BLaER1 treated with 17β-estradiol and CSF1 and Interleukin-3, amounts not matched to agents 10 nM and 100 nM (cell line): Measurements from ENCODE around the gene GLIS1.
A peak's percentile ranks its signal among the peaks of the same experiment; 100 is the strongest.

Experiments used
- H3K27ac ChIP-seq, 11 experiments: shearing (Covaris generic); formaldehyde crosslinking; 2 replicates each; pipeline ENCODE4 v1.8.1; 2022
- H3K27me3 ChIP-seq, 11 experiments: shearing (Covaris generic); formaldehyde crosslinking; 2 replicates each; pipeline ENCODE4 v1.8.1; 2022
- H3K36me3 ChIP-seq, 11 experiments: shearing (Covaris generic); formaldehyde crosslinking; 2 replicates each; pipeline ENCODE4 v1.8.1; 2022
- H3K4me1 ChIP-seq, 10 experiments: shearing (Covaris generic); formaldehyde crosslinking; 2 replicates each; pipeline ENCODE4 v1.8.1; 2022
- H3K4me2 ChIP-seq, 11 experiments: shearing (Covaris generic); formaldehyde crosslinking; 2 replicates each; pipeline ENCODE4 v1.8.1; 2022
- H3K4me3 ChIP-seq, 10 experiments: shearing (Covaris generic); formaldehyde crosslinking; 2 replicates each; pipeline ENCODE4 v1.8.1; 2022
- H3K9ac ChIP-seq, 11 experiments: shearing (Covaris generic); formaldehyde crosslinking; 2 replicates each; pipeline ENCODE4 v1.8.1; 2022
- H3K9me3 ChIP-seq, 11 experiments: shearing (Covaris generic); formaldehyde crosslinking; replicated peaks in 1 of 11; 2 replicates each; pipeline ENCODE4 v1.8.1; 2022
- H4K20me1 ChIP-seq, 11 experiments: shearing (Covaris generic); formaldehyde crosslinking; 2 replicates each; pipeline ENCODE4 v1.8.1; 2022
- Cebpa-rat ChIP-seq, 11 experiments: shearing (Covaris generic); IDR thresholded peaks; 2 replicates each; pipeline ENCODE4 v1.8.1; 2022

GLIS1 gene

DNA sequence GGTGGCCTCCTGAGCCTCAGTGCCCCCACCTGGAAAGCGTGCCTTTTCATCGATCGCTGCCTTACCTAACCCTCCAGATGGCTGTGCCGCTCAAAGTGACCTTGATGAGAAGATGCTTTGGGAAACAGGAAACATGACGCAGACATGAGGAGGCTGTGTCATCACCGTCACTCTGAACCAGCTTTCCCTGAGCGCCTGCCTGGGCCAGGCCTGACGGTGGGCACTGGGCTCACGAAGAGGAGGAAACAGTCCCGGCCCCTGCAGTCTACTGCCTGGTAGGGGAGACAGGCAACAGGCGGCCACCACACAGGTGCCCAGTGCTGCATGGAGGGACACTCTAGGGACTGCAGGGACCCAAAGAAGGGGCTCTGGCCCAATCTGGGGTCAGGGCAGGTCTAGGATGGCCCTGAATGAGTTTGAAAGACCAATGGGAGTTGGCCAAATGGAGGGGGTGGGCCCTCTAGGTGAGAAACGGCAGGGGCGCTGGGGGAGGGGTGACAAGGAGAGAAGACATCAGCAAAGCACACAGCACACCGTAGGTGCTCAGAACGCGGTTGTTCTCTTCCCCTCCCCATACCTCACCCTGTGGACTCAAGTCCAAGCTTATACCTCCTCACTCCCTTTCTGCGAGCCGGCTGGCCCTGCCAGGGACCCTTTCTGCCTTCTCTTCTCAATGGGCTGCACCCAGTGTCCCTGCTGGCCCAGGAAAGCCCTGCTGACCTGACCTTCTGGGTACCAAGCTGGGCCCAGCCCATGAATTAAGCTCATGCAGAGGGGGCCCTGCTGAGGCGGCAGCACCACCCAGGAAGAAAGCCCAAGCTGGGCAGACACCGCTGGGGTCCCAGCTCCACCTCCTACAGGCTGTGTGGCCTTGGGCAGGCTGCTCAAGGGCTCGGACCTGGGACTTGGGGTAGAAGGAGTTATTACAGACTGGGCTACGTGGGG lies 44.9 kb downstream of the GLIS1 start:
- Histone ChIP-seq H3K4me1 (peaks cover 10 to 35% (median 24%) of the 10 kb centered on the region in 10 experiments), H3K4me2 (peak overlapping the region in 4 of 11 experiments; percentile 3 to 22 (median 18); a peak in 2 of 22 replicates), H3K9me3 (no peaks in the 10 kb centered on the region), H3K27ac (no peak overlapping the region), H3K9ac (no peak overlapping the region; a peak in 1 of 22 replicates), H4K20me1 (no peaks in the 10 kb centered on the region), H3K36me3 (no peaks in the 10 kb centered on the region), H3K4me3 (no peak overlapping the region), H3K27me3 (no peaks in the 10 kb centered on the region)
- no peak for TF ChIP-seq Cebpa-rat (IDR thresholded peaks at IDR 0.05)

- H3K27me3 ChIP-seq: no peaks in the 10 kb centered on the region
- H3K9ac ChIP-seq: no peak overlapping the region
- H3K4me1 ChIP-seq: peaks cover 8 to 32% (median 21%) of the 10 kb centered on the region in 10 experiments
- no peaks in the 10 kb centered on the region for H3K9me3 ChIP-seq
- H3K4me3 ChIP-seq: no peak overlapping the region
- H3K36me3 ChIP-seq: no peaks in the 10 kb centered on the region
- peak overlapping the region in 3 of 11 experiments; percentile 3 to 22 (median 18); a peak in 2 of 22 replicates for H3K4me2 ChIP-seq
- TF ChIP-seq Cebpa-rat (IDR thresholded peaks at IDR 0.05): no peak
- H3K27ac ChIP-seq: no peak overlapping the region
- H4K20me1 ChIP-seq: no peaks in the 10 kb centered on the region
Measured at GRCh38 chr1:53693339-53693738, 45.6 kb downstream of the GLIS1 start.

- Histone ChIP-seq H3K36me3 (no peaks in the 10 kb centered on the region), H3K27me3 (no peaks in the 10 kb centered on the region)
Measured at GRCh38 chr1:53691326-53691725, 47.6 kb downstream of the GLIS1 start.

GRCh38 chr1:53690411-53690810 lies 48.6 kb downstream of the GLIS1 start:
- H3K9ac ChIP-seq: no peak overlapping the region
- TF ChIP-seq Cebpa-rat (IDR thresholded peaks at IDR 0.05): no peak
- no peaks in the 10 kb centered on the region; a peak in 1 of 22 replicates for H3K27me3 ChIP-seq
- H3K4me3 ChIP-seq: no peak overlapping the region
- no peak overlapping the region for H3K27ac ChIP-seq
- H3K9me3 ChIP-seq: no peaks in the 10 kb centered on the region
- H3K36me3 ChIP-seq: no peaks in the 10 kb centered on the region
- no peaks in the 10 kb centered on the region for H4K20me1 ChIP-seq
- H3K4me1 ChIP-seq: peaks cover 0 to 18% (median 12%) of the 10 kb centered on the region in 10 experiments; a peak in 18 of 20 replicates
- H3K4me2 ChIP-seq: no peak overlapping the region

More at GRCh38 chr1:53691326-53691725, 47.6 kb downstream of the GLIS1 start:
- no peak for TF ChIP-seq Cebpa-rat (IDR thresholded peaks at IDR 0.05)
- Histone ChIP-seq H3K4me3 (no peak overlapping the region), H3K27ac (no peak overlapping the region), H3K4me2 (no peak overlapping the region), H4K20me1 (no peaks in the 10 kb centered on the region), H3K9me3 (no peaks in the 10 kb centered on the region), H3K4me1 (peaks cover 0 to 18% (median 7%) of the 10 kb centered on the region in 10 experiments; a peak in 17 of 20 replicates), H3K9ac (no peak overlapping the region)

GRCh38 chr1:53689736-53690326 lies 49.1 kb downstream of the GLIS1 start:
- H3K4me2 ChIP-seq: no peak overlapping the region
- no peak overlapping the region for H3K9ac ChIP-seq
- no peaks in the 10 kb centered on the region; a peak in 1 of 22 replicates for H4K20me1 ChIP-seq
- H3K27me3 ChIP-seq: no peaks in the 10 kb centered on the region; a peak in 1 of 22 replicates
- no peaks in the 10 kb centered on the region for H3K9me3 ChIP-seq
- no peak overlapping the region for H3K27ac ChIP-seq
- no peaks in the 10 kb centered on the region for H3K36me3 ChIP-seq
- no peak overlapping the region for H3K4me3 ChIP-seq
- no peak for TF ChIP-seq Cebpa-rat (IDR thresholded peaks at IDR 0.05)
- H3K4me1 ChIP-seq: peaks cover 0 to 23% (median 16%) of the 10 kb centered on the region in 10 experiments; a peak in 18 of 20 replicates

- H4K20me1 ChIP-seq: no peaks in the 10 kb centered on the region; a peak in 1 of 22 replicates
- H3K27ac ChIP-seq: no peak overlapping the region
- no peak overlapping the region for H3K4me3 ChIP-seq
- H3K9ac ChIP-seq: no peak overlapping the region
- no peaks in the 10 kb centered on the region for H3K36me3 ChIP-seq
- H3K27me3 ChIP-seq: no peaks in the 10 kb centered on the region; a peak in 1 of 22 replicates
- H3K9me3 ChIP-seq: no peaks in the 10 kb centered on the region
- no peak for TF ChIP-seq Cebpa-rat (IDR thresholded peaks at IDR 0.05)
- no peak overlapping the region for H3K4me2 ChIP-seq
- H3K4me1 ChIP-seq: peaks cover 0 to 23% (median 17%) of the 10 kb centered on the region in 10 experiments; a peak in 18 of 20 replicates
Measured at GRCh38 chr1:53689223-53689622, 49.7 kb downstream of the GLIS1 start.

- Histone ChIP-seq H3K27me3 (no peaks in the 10 kb centered on the region; a peak in 1 of 22 replicates), H3K9ac (no peak overlapping the region), H3K27ac (no peak overlapping the region), H4K20me1 (no peaks in the 10 kb centered on the region; a peak in 1 of 22 replicates), H3K36me3 (no peaks in the 10 kb centered on the region), H3K4me3 (no peak overlapping the region), H3K4me1 (peaks cover 0 to 20% (median 17%) of the 10 kb centered on the region in 10 experiments; a peak in 18 of 20 replicates), H3K4me2 (no peak overlapping the region), H3K9me3 (no peaks in the 10 kb centered on the region)
- no peak for TF ChIP-seq Cebpa-rat (IDR thresholded peaks at IDR 0.05)
Measured at GRCh38 chr1:53688381-53689102, 50.4 kb downstream of the GLIS1 start.

DNA sequence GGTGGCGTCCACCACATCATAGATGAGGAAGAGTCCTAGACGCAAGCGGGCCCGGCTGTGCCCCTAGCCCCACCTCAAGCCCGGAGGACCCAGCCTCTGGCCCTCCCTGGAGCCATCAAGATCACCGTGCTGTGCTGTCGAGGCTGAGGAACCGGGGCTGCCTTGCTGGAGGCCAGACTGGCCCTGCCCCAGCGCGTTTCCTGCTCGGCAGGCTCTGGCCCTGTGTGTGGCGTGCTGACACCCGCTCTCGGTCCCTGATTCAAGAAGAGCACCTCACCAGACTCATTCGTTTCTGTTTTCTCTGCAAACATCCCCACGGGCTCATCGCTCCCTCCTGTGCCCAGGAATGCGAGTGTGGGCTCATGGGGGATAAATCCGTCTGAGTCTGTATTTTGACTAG lies 51.1 kb downstream of the GLIS1 start:
- Histone ChIP-seq H3K27ac (no peak overlapping the region), H3K36me3 (no peaks in the 10 kb centered on the region), H3K4me3 (no peak overlapping the region), H3K4me1 (peaks cover 0 to 19% (median 15%) of the 10 kb centered on the region in 10 experiments; a peak in 15 of 20 replicates), H4K20me1 (peaks cover 0 to 6% (median 0%) of the 10 kb centered on the region in 11 experiments; a peak in 1 of 22 replicates), H3K27me3 (no peaks in the 10 kb centered on the region; a peak in 1 of 22 replicates), H3K4me2 (no peak overlapping the region), H3K9me3 (no peaks in the 10 kb centered on the region), H3K9ac (no peak overlapping the region)
- no peak for TF ChIP-seq Cebpa-rat (IDR thresholded peaks at IDR 0.05)
